SU-DHL-6 (cell line): ENCODE data around the gene ATP9A.
"Not testable (repeated sequence)": the region's sequence is repeated elsewhere in the genome, so short reads cannot be mapped to it uniquely, and the experiment has no call there.

Experiments
- H2AFZ ChIP-seq: fragments of 200-600 bp; sonication (generic); 2 replicates; pipeline ENCODE4 v1.6.1; 2014; ENCODE audit warnings: low read depth, mild to moderate bottlenecking, moderate library complexity, mixed read lengths, antibody characterized with exemption, low read length; ENCODE audit not compliant: severe bottlenecking
- H3F3A ChIP-seq: fragments of 200-600 bp; shearing (Covaris generic); 2 replicates; pipeline ENCODE4 v1.6.0; 2016; ENCODE audit warnings: antibody characterized with exemption, mild to moderate bottlenecking; ENCODE audit not compliant: insufficient read depth
- H3K27ac ChIP-seq: fragments of 200-600 bp; sonication (generic); 2 replicates; pipeline ENCODE4 v1.5.1; 2016; ENCODE audit warnings: low read depth, mild to moderate bottlenecking, low read length, moderate library complexity, mixed read lengths
- H3K27me3 ChIP-seq: fragments of 200-600 bp; sonication (generic), shearing (Covaris generic); 2 replicates; pipeline ENCODE4 v1.6.0; 2014; ENCODE audit warnings: mild to moderate bottlenecking, low read length
- H3K36me3 ChIP-seq: fragments of 200-600 bp; sonication (generic); 2 replicates; pipeline ENCODE4 v1.6.1; 2014; ENCODE audit warnings: mild to moderate bottlenecking, low read length, mixed read lengths
- H3K4me2 ChIP-seq: fragments of 300-600, 200-600 bp; shearing (Covaris generic), sonication (generic); 2 replicates; pipeline ENCODE4 v1.6.0; 2014; ENCODE audit warnings: low read length, low read depth, mild to moderate bottlenecking; ENCODE audit not compliant: poor library complexity, severe bottlenecking
- H3K4me3 ChIP-seq: fragments of 200-600 bp; sonication (generic); 2 replicates; pipeline ENCODE4 v1.5.1; 2014; ENCODE audit warnings: antibody characterized with exemption, low read length, mild to moderate bottlenecking, mixed read lengths; ENCODE audit not compliant: insufficient read depth, poor library complexity, severe bottlenecking
- H3K79me2 ChIP-seq: fragments of 200-600 bp; sonication (generic); 2 replicates; pipeline ENCODE4 v1.6.1; 2014; ENCODE audit warnings: mild to moderate bottlenecking, low read length, moderate library complexity; ENCODE audit not compliant: insufficient read depth
- H3K9ac ChIP-seq: fragments of 200-600 bp; sonication (generic); 2 replicates; pipeline ENCODE4 v1.7.0; 2014; ENCODE audit warnings: mild to moderate bottlenecking, low read length
- H3K9me2 ChIP-seq: fragments of 200-600 bp; sonication (generic); replicated peaks from 2 replicates; pipeline ENCODE4 v1.6.1; 2014; ENCODE audit warnings: low read length; ENCODE audit not compliant: insufficient read depth
- H3K9me3 ChIP-seq: fragments of 200-600 bp; sonication (generic); 2 replicates; pipeline ENCODE4 v1.6.1; 2014; ENCODE audit warnings: low read length, mixed read lengths; ENCODE audit not compliant: insufficient read depth
- H4K20me1 ChIP-seq: fragments of 200-600 bp; sonication (generic); 2 replicates; pipeline ENCODE4 v1.6.1; 2014; ENCODE audit warnings: low read depth, mild to moderate bottlenecking, antibody characterized with exemption, low read length, moderate library complexity, mixed read lengths
- CTCF ChIP-seq: fragments of 200-600 bp; sonication (generic); IDR thresholded peaks from one replicate; pipeline ENCODE4 v1.5.1; 2017; ENCODE audit warnings: antibody characterized with exemption, mild to moderate bottlenecking, low read length, moderate library complexity; ENCODE audit not compliant: insufficient read depth, poor library complexity, severe bottlenecking
- EZH2phosphoT487 ChIP-seq: fragments of 200-600 bp; sonication (generic), shearing (Covaris generic); conservative IDR thresholded peaks from 2 replicates; pipeline ENCODE4 v1.6.1; 2018; ENCODE audit warnings: mild to moderate bottlenecking, antibody characterized with exemption, low read length, moderate library complexity, mixed read lengths

Gene ATP9A

GRCh38 chr20:51788822-51789221 is 20.6 kb upstream of the ATP9A start:
- TF ChIP-seq CTCF (no peak), EZH2phosphoT487 (no peak)
- no peaks in the 10 kb centered on the region for H3K27me3 ChIP-seq
- H3K36me3 ChIP-seq, result no peaks in the 10 kb centered on the region
- no peaks in the 10 kb centered on the region for H3K9me2 ChIP-seq
- H3K9me3 ChIP-seq, result no peaks in the 10 kb centered on the region
- H3K27ac ChIP-seq, result no peak overlapping the region
- H3K9ac ChIP-seq, result no peak overlapping the region
- no peaks in the 10 kb centered on the region for H4K20me1 ChIP-seq
- H3F3A ChIP-seq, result no peaks in the 10 kb centered on the region
- H3K4me3 ChIP-seq, result no peak overlapping the region
- H3K79me2 ChIP-seq, result no peaks in the 10 kb centered on the region
- no peak overlapping the region for H3K4me2 ChIP-seq
- H2AFZ ChIP-seq, result no peak overlapping the region

- H3F3A ChIP-seq, result no peaks in the 10 kb centered on the region
- H3K27ac ChIP-seq, result no peak overlapping the region
- no peaks in the 10 kb centered on the region for H3K9me3 ChIP-seq
- H3K36me3 ChIP-seq, result no peaks in the 10 kb centered on the region
- H2AFZ ChIP-seq, result no peak overlapping the region
- no peak overlapping the region for H3K4me3 ChIP-seq
- H3K9ac ChIP-seq, result no peak overlapping the region
- no peaks in the 10 kb centered on the region for H4K20me1 ChIP-seq
- H3K79me2 ChIP-seq, result no peaks in the 10 kb centered on the region
- TF ChIP-seq CTCF (no peak), EZH2phosphoT487 (no peak)
- H3K27me3 ChIP-seq, result no peaks in the 10 kb centered on the region
- H3K9me2 ChIP-seq, result no peaks in the 10 kb centered on the region
- H3K4me2 ChIP-seq, result no peak overlapping the region
Observed at GRCh38 chr20:51784299-51784698, 16.1 kb upstream of the ATP9A start.

DNA sequence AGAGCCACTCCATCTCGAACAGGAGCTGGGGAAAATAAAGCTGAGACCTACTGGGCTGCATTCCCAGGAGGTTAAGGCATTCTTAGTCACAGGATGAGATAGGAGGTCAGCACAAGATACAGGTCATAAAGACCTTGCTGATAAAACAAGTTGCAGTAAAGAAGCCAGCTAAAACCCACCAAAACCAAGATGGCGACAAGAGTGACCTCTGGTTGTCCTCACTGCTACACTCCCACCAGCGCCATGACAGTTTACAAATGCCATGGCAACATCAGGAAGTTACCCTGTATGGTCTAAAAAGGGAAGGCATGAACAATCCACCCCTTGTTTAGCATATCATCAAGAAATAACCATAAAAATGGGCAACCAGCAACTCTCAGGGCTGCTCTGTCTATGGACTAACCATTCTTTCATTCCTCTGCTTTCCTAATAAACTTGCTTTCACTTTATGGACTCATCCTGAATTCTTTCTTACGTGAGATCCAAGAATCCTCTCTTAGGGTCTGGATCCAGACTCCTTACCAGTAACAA is 10.1 kb upstream of the ATP9A start:
- not testable (repeated sequence) for H2AFZ ChIP-seq, H4K20me1 ChIP-seq, H3K9me3 ChIP-seq, H3K9ac ChIP-seq, H3K27ac ChIP-seq, H3K4me2 ChIP-seq, H3K36me3 ChIP-seq, H3K27me3 ChIP-seq, H3K4me3 ChIP-seq, H3F3A ChIP-seq, H3K79me2 ChIP-seq, H3K9me2 ChIP-seq

- H3K79me2 ChIP-seq, result no peaks in the 10 kb centered on the region
- H3K36me3 ChIP-seq, result no peaks in the 10 kb centered on the region
- H3K27ac ChIP-seq, result no peak overlapping the region
- no peaks in the 10 kb centered on the region for H3F3A ChIP-seq
- no peaks in the 10 kb centered on the region for H3K9me2 ChIP-seq
- no peak overlapping the region for H3K9ac ChIP-seq
- H3K9me3 ChIP-seq, result no peaks in the 10 kb centered on the region
- no peak overlapping the region for H3K4me2 ChIP-seq
- H3K4me3 ChIP-seq, result no peak overlapping the region
- H2AFZ ChIP-seq, result no peak overlapping the region
- H4K20me1 ChIP-seq, result no peaks in the 10 kb centered on the region
- no peak for TF ChIP-seq EZH2phosphoT487
- H3K27me3 ChIP-seq, result no peaks in the 10 kb centered on the region
Observed at GRCh38 chr20:51775241-51775640, 7.1 kb upstream of the ATP9A start.
